ENCODE results near the gene PDSS1. TPM values are rescaled to one million over a fixed set of nuclear protein-coding genes. Genes with fewer than 3 reads are reported as not detected.
A peak's percentile ranks its signal among the peaks of the same experiment; 100 is the strongest.
"Not testable (repeated sequence)": the region's sequence is repeated elsewhere in the genome, so short reads cannot be mapped to it uniquely, and the experiment has no call there.

Gene PDSS1
- total RNA-seq: 1 to 10 TPM; 4.1 to 6.1 TPM
- long read RNA-seq, donor 1, partial matches to known transcripts: 0 of 1 reads
- long read RNA-seq, donor 1, other reads (novel, unspliced or antisense): 1 of 1 reads
- long read RNA-seq, donor 2, transcript PDSS1-201 (12 exons, 1,626 nt): major isoform, 5 of 6 reads
- long read RNA-seq, donor 2, partial matches to known transcripts: 0 of 6 reads
- long read RNA-seq, donor 2, other reads (novel, unspliced or antisense): 1 of 6 reads

DNA sequence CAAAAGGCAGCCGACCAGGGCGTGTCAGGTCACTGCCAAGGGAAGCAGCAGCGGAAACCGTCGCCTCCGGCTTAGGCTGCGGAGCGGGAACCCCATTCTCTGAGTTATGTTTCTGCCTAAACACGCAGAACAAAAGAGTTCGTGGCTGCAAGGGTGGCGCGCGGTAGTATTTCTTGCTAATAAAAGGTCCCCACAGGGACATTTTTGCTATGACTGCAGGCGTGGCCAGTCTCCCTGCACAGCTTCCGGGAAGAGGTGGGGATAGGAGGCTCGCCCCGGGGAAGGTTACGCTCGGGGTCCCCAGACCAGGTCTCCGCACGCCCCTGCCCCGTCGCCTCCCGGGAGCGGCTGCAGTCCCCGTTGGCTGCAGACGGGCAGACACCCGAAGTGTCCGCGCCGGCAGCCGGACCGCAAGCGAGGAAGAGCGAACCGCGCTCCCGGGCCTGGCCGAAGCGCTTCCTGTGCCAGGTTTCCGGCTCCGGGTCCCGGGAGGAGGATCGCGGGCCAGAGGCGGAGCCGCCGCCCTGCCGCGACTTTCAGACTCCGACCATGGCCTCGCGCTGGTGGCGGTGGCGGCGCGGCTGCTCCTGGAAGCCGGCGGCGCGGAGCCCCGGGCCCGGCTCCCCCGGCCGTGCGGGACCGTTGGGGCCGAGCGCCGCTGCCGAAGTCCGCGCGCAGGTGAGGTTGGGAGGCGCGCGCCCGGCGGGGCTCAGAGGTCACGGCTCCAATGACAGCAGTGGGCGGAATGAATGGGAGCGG lies at the start of gene PDSS1:
Gene PDSS1, plus strand, starts transcription at position 539 of the 759 bp plus-strand sequence. Its CDS starts 11 bp downstream, at position 550.
- intact Hi-C loops (cut with DNase I): no loop called here

GRCh38 chr10:26648245-26648636 lies 49.3 kb upstream of the PDSS1 start:
- DNase-seq (ENCODE audit: low spot score); intact Hi-C loops (cut with DNase I): not testable (repeated sequence)

More for the DNA sequence above, at the start of gene PDSS1:
- DNase-seq (ENCODE audit: low spot score): peak; percentile 93

DNA sequence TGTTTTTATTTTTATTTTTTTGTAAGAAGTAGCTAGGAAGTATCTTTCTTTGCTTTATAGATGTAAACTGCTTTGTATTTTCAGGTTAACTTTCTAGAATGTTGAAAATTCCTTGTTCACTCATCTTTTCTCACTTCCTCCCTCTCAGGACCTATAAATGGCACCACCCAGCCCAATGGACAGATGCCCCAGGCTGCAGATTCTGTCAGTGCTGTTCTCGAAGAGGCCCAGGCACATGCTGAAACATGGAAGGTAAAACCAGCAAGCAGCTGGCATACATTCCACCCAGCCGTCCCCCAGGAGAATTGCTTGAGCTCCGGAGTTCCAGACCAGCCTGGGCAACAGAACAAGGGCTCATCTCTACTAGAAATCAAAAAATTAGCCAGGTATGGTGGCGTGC lies 47.1 kb upstream of the PDSS1 start:
- intact Hi-C loops (cut with DNase I): no loop called here
- no peak for DNase-seq (ENCODE audit: low spot score)

GRCh38 chr10:26651476-26651875 lies 46.0 kb upstream of the PDSS1 start:
- not testable (repeated sequence) for DNase-seq (ENCODE audit: low spot score)

GRCh38 chr10:26653004-26653403 lies 44.5 kb upstream of the PDSS1 start:
- intact Hi-C loops (cut with DNase I): no loop called here
- DNase-seq (ENCODE audit: low spot score): no peak

More at GRCh38 chr10:26651476-26651875, 46.0 kb upstream of the PDSS1 start:
- intact Hi-C loops (cut with DNase I): not testable (repeated sequence)

DNA sequence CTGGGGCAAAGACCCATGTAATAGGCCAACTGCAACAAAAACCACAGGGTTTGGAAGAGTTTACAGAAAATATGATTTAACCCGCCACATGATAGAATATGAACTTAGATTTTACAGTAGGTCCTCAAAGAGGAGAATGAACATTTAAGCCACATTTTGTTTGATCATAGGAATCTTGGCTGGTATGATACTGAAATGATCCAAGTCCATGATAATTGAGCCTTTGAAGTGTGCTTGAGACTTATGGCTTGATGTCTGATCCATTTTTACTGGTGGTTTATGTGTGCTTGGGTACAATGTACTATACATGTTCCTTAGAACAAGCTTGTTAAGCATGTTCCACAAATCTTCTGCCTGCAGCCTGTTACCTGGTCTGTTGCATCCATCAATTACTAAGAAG lies 41.8 kb upstream of the PDSS1 start:
- DNase-seq (ENCODE audit: low spot score): no peak
- intact Hi-C loops (cut with DNase I): no loop called here

GRCh38 chr10:26662864-26663263 lies 34.6 kb upstream of the PDSS1 start:
- DNase-seq (ENCODE audit: low spot score): no peak
- intact Hi-C loops (cut with DNase I): no loop called here

- intact Hi-C loops (cut with DNase I): no loop called here
- DNase-seq (ENCODE audit: low spot score): no peak
Observed at GRCh38 chr10:26665080-26666048, 32.1 kb upstream of the PDSS1 start.

- intact Hi-C loops (cut with DNase I): no loop called here
- no peak for DNase-seq (ENCODE audit: low spot score)
Observed at GRCh38 chr10:26675873-26676257, 21.6 kb upstream of the PDSS1 start.

DNA sequence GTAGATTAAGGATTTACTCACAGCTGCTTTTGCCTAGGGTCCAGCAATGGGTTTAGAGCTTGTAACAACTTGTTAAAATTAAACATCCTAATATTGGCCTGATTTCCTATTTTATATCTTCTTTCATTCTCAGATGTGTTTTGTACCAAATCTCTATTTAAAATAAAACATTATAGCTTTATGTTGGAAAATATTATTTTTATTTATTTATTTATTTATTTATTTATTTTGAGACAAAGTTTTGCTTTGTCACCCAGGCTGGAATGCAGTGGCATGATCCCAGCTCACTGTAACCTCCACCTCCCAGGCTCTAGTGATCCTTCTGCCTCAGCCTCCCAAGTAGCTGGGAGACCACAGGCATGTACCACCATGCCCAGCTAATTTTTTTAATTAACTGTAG lies 17.9 kb upstream of the PDSS1 start:
- DNase-seq (ENCODE audit: low spot score): no peak
- intact Hi-C loops (cut with DNase I): no loop called here

GRCh38 chr10:26681076-26681475 lies 16.4 kb upstream of the PDSS1 start:
- intact Hi-C loops (cut with DNase I): no loop called here
- no peak for DNase-seq (ENCODE audit: low spot score)

DNA sequence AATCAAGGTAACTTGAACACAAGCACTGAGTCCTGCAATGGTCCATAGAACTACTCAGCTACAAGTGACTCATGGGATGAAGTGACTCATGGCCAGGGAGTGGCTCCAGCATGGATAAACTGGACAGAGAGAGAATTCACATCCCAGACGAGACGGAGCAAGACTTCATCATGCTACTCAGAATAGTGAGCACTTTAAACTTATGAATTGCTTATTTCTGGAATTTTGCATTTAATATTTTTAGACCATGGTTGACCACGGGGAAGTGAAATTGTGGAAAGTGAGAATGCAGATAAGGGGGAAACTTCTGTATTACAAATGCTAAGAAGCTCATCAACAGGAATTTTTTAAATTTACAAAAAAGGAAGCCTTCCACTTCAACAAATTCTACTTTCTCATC lies 15.5 kb upstream of the PDSS1 start:
- DNase-seq (ENCODE audit: low spot score); intact Hi-C loops (cut with DNase I): not testable (repeated sequence)

GRCh38 chr10:26682931-26683330 lies 14.6 kb upstream of the PDSS1 start:
- intact Hi-C loops (cut with DNase I): no loop called here

DNA sequence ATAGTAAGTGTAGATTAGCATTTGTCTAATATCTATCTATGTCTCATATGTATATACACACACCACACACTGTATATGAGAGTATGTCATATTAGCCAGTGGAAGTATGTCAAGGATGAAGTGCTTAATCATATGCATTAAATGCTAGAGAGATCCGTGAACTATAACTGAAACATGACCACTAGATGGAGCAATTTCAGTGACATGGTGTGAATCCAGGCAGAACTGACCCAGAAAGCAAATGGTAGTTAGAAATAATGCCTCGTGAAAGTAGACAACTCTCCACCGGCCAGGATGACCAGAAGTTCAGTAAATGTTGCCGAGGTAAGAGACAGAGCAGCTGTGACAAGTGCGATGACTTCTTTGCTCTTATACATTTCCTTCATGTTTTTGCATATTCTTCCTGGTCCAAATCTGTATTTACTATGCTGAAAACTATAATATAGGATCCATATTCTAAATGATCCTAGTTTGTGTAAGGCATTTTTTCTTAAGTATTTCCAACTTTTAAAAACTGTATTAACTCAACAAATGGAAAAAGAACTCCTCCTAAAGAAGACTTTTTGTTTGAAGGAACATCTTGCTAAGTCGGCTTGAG lies 12.7 kb upstream of the PDSS1 start:
- DNase-seq (ENCODE audit: low spot score); intact Hi-C loops (cut with DNase I): not testable (repeated sequence)

More at GRCh38 chr10:26682931-26683330, 14.6 kb upstream of the PDSS1 start:
- no peak for DNase-seq (ENCODE audit: low spot score)

GRCh38 chr10:26685441-26685840 lies 12.1 kb upstream of the PDSS1 start:
- DNase-seq (ENCODE audit: low spot score): no peak
- intact Hi-C loops (cut with DNase I): no loop called here

DNA sequence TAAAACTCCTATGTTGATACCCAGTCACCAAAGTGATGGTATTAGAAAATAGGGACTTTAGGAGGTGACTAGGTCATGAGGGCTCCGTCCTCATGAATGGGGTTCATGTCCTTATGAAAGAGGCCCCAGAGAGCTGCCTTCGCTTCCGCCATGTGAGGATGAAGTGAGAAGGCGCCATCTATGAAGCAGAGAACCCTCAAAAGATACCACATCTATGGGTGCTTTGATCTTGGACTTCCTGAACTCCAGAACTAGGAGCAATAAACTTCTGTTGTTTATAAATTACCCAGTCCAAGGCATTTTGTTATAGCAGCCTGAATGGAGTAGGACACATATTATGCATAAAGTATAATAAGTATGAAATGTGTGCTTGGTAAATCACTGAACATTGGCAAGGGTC lies 8.1 kb upstream of the PDSS1 start:
- intact Hi-C loops (cut with DNase I): no loop called here
- DNase-seq (ENCODE audit: low spot score): no peak

DNA sequence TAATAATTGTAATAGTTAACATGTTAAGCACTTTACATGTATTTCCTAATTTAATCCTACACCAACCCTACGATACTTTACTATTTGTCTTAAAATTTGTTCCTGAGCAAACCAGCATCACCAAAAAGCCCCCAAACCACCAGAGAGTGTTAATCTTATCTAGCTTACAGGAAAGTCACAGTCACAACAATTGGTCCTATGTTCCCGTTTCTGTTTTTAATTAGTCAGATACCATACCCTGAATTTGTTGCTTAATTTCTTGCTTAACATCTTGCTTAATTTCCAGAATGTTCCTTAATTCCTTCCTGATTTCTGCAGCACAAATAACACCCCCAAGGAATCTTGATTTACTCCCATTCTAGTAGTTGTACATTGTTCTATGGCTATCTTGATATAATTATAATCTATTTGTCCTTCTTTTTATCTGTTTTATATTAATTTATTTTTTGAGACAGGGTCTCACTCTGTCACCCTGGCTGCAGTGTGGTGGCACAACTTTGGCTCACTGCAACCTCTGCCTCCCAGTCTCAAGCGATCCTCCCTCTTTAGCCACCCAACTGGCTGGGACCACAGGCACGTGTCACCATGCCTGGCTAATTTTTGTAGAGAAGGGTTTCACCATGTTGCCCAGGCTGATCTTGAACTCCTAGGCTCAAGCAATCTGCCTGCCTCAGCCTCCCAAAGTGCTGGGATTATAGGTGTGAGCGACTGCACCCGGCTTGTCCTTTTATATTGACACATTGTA lies 6.6 kb upstream of the PDSS1 start:
- intact Hi-C loops (cut with DNase I): no loop called here

DNA sequence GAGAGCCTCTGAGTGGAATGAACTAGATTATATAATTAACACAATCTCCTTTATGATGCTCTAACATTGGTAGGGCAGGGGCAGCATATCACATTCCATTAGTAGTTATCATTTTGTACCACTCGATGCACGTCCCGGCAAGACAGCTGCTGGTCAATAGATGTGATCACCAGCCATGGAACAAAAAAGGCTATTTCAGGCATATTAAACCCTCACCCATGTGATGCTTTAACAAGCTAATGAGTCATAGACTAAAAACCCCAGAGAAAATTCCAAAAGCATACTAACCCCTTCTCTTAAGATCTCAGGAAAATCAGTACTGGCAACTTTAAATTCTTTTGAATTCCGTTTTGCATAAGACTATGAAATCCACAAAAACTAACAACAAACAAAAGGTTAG lies 3.0 kb upstream of the PDSS1 start:
- intact Hi-C loops (cut with DNase I); DNase-seq (ENCODE audit: low spot score): not testable (repeated sequence)

More for the DNA sequence above, 6.6 kb upstream of the PDSS1 start:
- DNase-seq (ENCODE audit: low spot score): no peak

- intact Hi-C loops (cut with DNase I): no loop called here
- no peak for DNase-seq (ENCODE audit: low spot score)
Observed at GRCh38 chr10:26696786-26697162, 727 bp upstream of the PDSS1 start.

Data from posterior vena cava (tissue), 2 donors.